Kidney capillary endothelial cell (primary cell): Measurements from ENCODE around the gene DIP2B.
"Not testable (repeated sequence)": the region's sequence is repeated elsewhere in the genome, so short reads cannot be mapped to it uniquely, and the experiment has no call there.

Experiments used
- DNase-seq: peaks from one replicate; pipeline ENCODE4 v3.0.0-alpha.2; 2018; ENCODE audit warnings: low spot score

Gene DIP2B

GRCh38 chr12:50550530-50551223 lies 45.9 kb downstream of the DIP2B start:
- DNase-seq = no peak

DNA sequence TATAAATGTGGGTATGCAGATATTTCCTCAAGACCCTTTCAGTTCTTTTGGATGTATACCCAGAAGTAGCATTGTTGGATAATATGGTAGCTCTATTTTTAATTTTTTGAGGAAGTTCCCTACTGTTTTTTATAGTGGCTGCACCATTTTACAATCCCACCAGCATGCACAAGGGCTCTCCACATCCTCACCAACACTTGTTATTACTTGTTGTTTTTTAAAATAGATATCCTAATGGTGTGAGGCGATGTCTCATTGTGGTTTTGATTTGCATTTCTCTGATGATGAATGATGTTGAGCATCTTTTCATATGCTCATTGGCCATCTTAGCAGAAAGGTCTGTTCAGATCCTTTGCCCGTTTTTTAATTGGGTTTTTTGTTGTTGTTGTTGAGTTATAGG lies 47.1 kb downstream of the DIP2B start:
- DNase-seq = no peak

GRCh38 chr12:50554651-50555050 lies 49.9 kb downstream of the DIP2B start:
- no peak for DNase-seq

- DNase-seq = no peak
Observed at GRCh38 chr12:50555471-50555885, 50.7 kb downstream of the DIP2B start.

- DNase-seq = no peak
Observed at GRCh38 chr12:50556273-50556672, 51.5 kb downstream of the DIP2B start.

DNA sequence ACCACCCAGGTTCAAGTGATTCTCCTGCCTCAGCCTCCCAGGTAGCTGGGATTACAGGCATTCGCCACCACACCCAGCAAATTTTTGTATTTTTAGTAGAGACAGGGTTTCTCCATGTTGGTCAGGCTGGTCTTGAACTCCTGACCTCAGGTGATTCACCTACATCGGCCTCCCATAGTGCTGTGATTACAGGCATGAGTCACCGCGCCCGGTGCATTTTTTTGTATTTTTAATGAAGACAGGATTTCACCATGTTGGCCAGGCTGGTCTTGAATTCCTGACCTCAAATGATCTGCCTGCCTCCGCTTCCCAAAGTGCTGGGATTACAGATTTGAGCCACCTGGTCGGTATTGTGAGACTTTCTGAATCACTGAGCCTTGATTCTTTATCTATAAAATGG lies 52.0 kb downstream of the DIP2B start:
- DNase-seq = not testable (repeated sequence)

DNA sequence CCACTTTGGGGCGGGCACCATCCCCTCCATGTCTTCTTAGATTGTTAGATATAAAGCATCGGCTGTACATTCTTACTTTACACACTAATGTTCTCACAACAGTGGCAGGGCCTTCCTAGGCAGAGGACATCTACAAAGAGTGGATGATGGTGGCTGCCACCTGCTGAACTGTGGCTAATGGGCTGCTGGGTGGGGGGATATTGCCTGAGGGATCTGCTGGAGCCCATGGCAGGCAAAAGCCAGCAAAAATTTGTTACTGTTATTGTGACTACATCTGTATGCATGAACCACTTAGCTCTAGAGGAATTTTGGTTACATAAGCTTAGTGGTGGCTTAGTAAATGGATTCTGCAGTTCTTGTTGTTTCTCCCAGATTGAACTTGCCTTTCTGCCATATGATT lies 52.6 kb downstream of the DIP2B start:
- no peak for DNase-seq

GRCh38 chr12:50558970-50559369 lies 54.2 kb downstream of the DIP2B start:
- no peak for DNase-seq

DNA sequence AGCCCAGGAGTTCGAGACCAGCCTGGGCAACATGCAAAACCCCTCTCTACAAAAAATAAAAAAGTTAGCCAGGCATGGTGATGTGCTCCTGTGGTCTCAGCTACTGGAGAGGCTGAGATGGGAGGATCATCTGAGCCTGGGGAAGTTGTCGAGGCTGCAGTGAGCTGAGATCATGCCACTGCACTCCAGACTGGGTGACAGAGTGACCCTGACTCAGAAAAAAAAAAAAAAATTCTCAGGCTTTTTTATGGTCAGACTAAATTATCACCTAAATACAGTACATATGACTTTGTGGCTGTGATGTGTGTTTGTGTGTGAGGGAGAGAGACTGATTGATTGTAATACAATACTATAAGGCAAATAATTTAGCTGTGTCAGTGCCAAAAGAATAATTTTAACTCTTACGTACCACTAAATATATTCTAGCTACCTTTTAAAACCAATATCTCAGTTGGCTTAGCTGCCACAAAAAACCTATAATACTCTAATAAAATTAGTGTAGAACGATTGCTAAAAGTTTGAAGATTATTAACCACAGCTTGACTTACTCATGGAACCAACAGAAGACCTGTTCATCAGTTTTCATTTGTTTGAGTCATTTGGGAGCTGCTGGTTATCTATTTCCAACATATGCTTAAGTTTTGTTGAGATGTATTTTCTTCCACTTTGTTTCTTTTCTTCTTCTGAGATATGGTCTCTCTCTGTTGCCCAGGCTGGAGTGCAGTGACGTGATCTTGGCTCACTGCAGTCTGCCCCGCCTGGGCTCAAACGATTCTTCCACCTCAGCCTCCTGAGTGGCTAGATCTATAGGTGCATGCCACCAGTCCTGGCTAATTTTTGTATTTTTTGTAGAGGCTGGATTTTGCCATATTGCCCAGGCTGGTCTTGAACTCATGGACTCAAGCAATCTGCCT lies 58.0 kb downstream of the DIP2B start:
- no peak for DNase-seq

- DNase-seq = no peak
Observed at GRCh38 chr12:50563434-50563787, 58.6 kb downstream of the DIP2B start.

GRCh38 chr12:50564237-50564947 lies 59.6 kb downstream of the DIP2B start:
- DNase-seq = no peak

GRCh38 chr12:50564948-50565297 lies 60.1 kb downstream of the DIP2B start:
- no peak for DNase-seq

GRCh38 chr12:50566066-50566465 lies 61.3 kb downstream of the DIP2B start:
- DNase-seq = no peak

- DNase-seq = no peak
Observed at GRCh38 chr12:50567926-50568325, 63.1 kb downstream of the DIP2B start.

- DNase-seq = no peak
Observed at GRCh38 chr12:50568338-50569091, 63.7 kb downstream of the DIP2B start.

- no peak for DNase-seq
Observed at GRCh38 chr12:50569321-50569720, 64.5 kb downstream of the DIP2B start.

DNA sequence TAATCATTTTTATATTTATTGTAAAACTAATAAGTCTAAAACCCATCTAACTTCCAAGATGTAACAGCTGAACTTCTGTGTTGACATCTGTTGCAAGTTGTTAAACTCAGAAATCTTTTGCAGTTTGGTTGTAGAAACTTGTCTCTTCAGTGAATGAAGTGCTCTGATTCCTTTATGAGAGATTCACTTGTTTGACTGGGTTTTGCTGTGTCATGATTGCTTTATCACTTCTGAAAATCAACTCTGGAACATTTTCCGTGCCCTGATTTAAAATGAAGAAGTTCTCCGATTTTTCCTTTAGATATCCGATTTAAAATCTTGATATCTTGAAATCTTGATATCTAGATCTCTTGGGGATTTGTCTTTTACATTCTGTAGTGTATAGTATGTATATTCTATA lies 65.1 kb downstream of the DIP2B start:
- DNase-seq = no peak

GRCh38 chr12:50571786-50572185 lies 67.0 kb downstream of the DIP2B start:
- no peak for DNase-seq

- DNase-seq = no peak
Observed at GRCh38 chr12:50572287-50572686, 67.5 kb downstream of the DIP2B start.

DNA sequence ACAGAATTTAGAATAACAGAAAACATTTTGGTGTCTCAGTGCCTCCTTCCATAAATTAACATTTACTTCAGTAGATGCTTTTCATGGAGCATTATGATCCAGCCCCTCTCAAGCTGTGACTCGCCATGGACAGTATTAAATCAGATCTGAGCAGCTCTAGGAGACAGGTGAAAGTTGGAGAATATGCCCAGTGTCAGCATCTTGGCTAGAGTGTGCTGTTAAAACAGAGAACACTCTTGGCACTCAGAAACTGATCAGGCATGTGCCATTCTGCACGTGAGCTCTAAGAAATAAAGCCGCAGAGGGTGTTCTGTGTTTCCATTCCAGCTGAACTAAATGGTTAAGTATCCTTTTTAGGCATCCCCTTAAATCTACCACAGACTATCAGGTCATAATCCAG lies 68.0 kb downstream of the DIP2B start:
- no peak for DNase-seq

DNA sequence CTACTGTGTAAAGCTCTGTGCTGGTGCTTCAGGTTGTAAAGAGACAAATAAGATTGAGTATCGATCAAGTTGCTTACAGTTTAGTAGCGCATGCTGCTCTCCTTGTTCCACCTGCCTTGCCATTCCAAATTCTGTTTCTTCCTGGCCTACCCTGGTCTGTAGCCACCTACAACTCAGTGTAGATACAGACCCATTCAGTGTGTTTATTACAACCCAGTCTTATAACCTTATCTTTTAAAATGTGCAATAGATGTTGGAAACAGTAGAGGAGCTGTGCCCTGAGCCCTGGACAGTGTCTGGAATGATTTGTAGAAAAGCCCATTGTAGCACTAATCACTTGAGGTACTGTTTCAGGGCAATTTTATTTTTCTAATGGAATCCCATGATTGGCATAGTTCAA lies 68.5 kb downstream of the DIP2B start:
- no peak for DNase-seq
